Thyroid gland (tissue), 4 donors: ENCODE data around the gene CD22.

ENCODE experiments used
- POLR2A ChIP-seq, 2 donors: fragments of 450-650 bp; IDR thresholded peaks; one replicate each; pipeline ENCODE4 v1.6.1; 2017; ENCODE audit warnings: antibody characterized with exemption in 2 of 2, mild to moderate bottlenecking in 2 of 2, moderate library complexity in 1 of 2
- TF ChIP-seq, protein P1 (sequence below), 6 experiments: fragments of 200-600 bp in 3 of 6; fragments of 450-650 bp in 3 of 6; sonication (generic) in 3 of 6; IDR thresholded peaks; one replicate each; pipeline ENCODE4 v1.5.1; 2016 to 2019; ENCODE audit warnings: antibody characterized with exemption in 6 of 6, mild to moderate bottlenecking in 2 of 6, inconsistent platforms in 1 of 6, moderate library complexity in 1 of 6

DNA sequence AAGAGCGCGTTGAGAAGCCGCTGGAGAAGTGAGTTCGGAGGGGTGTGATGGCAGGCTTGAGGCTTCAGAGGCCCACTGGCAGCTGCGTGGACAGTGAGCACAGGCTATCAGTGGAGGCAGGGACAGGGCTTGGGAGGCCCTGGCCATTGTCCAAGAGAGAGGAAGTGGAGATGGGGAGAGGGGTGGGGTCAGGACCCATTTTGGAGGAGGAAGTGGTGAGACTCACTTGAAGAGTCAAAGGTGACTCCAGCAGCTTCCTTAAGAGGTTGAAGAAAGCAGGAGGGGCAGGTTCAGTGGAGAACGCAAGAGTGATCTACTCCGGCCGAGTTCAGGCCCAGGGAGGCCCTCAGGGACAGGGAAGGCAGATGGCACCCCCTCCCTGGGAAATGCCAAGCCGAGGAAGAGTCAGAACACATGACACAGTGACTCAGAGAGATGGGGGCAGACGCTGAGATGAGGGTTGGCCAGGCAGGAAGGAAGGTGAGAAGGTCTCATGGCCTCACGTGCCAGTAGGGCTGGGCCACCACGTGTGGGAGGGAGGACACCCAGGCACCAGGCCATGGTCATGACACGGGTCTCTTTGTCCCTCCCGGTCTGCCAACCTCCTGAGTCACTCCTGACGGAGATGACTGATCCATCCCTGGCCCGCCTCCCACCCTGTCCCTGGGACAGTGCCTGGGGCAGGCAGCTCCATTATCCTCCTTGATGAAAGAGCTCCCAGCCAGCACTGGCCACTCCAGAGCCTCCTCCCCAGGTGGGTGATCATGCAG lies 10.1 kb upstream of the CD22 start:
- TF ChIP-seq POLR2A (IDR thresholded peaks at IDR 0.05): peak in 1 of 2 donors; percentile 19
- TF ChIP-seq, protein P1, sequence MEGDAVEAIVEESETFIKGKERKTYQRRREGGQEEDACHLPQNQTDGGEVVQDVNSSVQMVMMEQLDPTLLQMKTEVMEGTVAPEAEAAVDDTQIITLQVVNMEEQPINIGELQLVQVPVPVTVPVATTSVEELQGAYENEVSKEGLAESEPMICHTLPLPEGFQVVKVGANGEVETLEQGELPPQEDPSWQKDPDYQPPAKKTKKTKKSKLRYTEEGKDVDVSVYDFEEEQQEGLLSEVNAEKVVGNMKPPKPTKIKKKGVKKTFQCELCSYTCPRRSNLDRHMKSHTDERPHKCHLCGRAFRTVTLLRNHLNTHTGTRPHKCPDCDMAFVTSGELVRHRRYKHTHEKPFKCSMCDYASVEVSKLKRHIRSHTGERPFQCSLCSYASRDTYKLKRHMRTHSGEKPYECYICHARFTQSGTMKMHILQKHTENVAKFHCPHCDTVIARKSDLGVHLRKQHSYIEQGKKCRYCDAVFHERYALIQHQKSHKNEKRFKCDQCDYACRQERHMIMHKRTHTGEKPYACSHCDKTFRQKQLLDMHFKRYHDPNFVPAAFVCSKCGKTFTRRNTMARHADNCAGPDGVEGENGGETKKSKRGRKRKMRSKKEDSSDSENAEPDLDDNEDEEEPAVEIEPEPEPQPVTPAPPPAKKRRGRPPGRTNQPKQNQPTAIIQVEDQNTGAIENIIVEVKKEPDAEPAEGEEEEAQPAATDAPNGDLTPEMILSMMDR (IDR thresholded peaks at IDR 0.05): no peak
